ENCODE results near the gene KANK3.

KANK3 gene

GRCh38 chr19:8321067-8321985 lies 21.7 kb downstream of the KANK3 start, which contains the start of the genes NDUFA7 and RPS28:
TSS of gene NDUFA7 (minus strand) at chr19:8321375. CDS start at chr19:8321358, 17 bp downstream.
TSS of gene RPS28 (plus strand) at chr19:8321496. CDS start at chr19:8321531, 35 bp downstream.
- Histone ChIP-seq H2AK5ac (ENCODE audit: low read length, severe bottlenecking) (peak within 1 kb of the TSS; percentile 72), H2BK12ac (ENCODE audit: low read length in 2 of 2) (no peak within 1 kb of the TSS), H3K4me2 (ENCODE audit: low read length, poor library complexity, severe bottlenecking) (peak within 1 kb of the TSS; percentile 60), H3K9ac (ENCODE audit: low read length) (peak within 1 kb of the TSS; percentile 99), H3K36me3 (ENCODE audit: control insufficient read depth in 1 of 2, insufficient read depth in 2 of 2, low read depth in 1 of 2, low read length in 2 of 2) (peaks cover 28% of the 10 kb centered on the region in 2 experiments), H3K14ac (ENCODE audit: low read length in 2 of 2) (peak within 1 kb of the TSS; percentile 28 to 80), H3K18ac (ENCODE audit: low read depth in 1 of 2, low read length in 2 of 2) (peak within 1 kb of the TSS; percentile 75 to 76), H4K91ac (ENCODE audit: low read length) (peak within 1 kb of the TSS; percentile 29), H4K8ac (ENCODE audit: low read length) (peak within 1 kb of the TSS; percentile 93), H3K79me1 (replicated peaks; ENCODE audit: low read length, poor library complexity, severe bottlenecking) (peaks cover 14% of the 10 kb centered on the region), H3K23ac (ENCODE audit: low read length in 2 of 2) (no peak within 1 kb of the TSS), H3K27ac (ENCODE audit: low read length, poor library complexity, severe bottlenecking) (peak within 1 kb of the TSS; percentile 54), H3K27me3 (ENCODE audit: control insufficient read depth in 1 of 2, insufficient read depth in 1 of 2, low read length in 2 of 2) (no peaks in the 10 kb centered on the region), H3K4me3 (ENCODE audit: insufficient read depth in 1 of 2, low read depth in 1 of 2, low read length in 2 of 2) (peak within 1 kb of the TSS; percentile 76 to 98), H2BK120ac (ENCODE audit: low read depth, low read length) (no peak within 1 kb of the TSS), H2BK5ac (ENCODE audit: low read depth, low read length, poor library complexity, severe bottlenecking) (peak within 1 kb of the TSS; percentile 22), H3K4ac (ENCODE audit: low read depth in 1 of 2, low read length in 2 of 2) (peak within 1 kb of the TSS; percentile 37 to 77), H3K9me3 (ENCODE audit: control insufficient read depth, low read length) (no peaks in the 10 kb centered on the region), H3K4me1 (ENCODE audit: control insufficient read depth, insufficient read depth, low read depth, low read length) (peaks cover 18% of the 10 kb centered on the region), H2BK15ac (ENCODE audit: low read depth, poor library complexity, severe bottlenecking) (no peak within 1 kb of the TSS), H2AFZ (ENCODE audit: low read depth, low read length) (peak within 1 kb of the TSS; percentile 6)
- under 1% methylated on average over 70 of the region's 72 CpGs for WGBS
- DNase-seq = peak; percentile 95

GRCh38 chr19:8320564-8321066 lies 22.4 kb downstream of the KANK3 start:
- Histone ChIP-seq H2AFZ (ENCODE audit: low read depth, low read length) (peak overlapping the region; percentile 6), H3K23ac (ENCODE audit: low read length in 2 of 2) (no peak overlapping the region), H4K8ac (ENCODE audit: low read length) (peak overlapping the region; percentile 93), H2BK5ac (ENCODE audit: low read depth, low read length, poor library complexity, severe bottlenecking) (peak overlapping the region; percentile 22), H3K79me1 (replicated peaks; ENCODE audit: low read length, poor library complexity, severe bottlenecking) (peaks cover 16% of the 10 kb centered on the region), H3K14ac (ENCODE audit: low read length in 2 of 2) (peak overlapping the region in 1 of 2 experiments; percentile 80), H2AK5ac (ENCODE audit: low read length, severe bottlenecking) (peak overlapping the region; percentile 72), H3K18ac (ENCODE audit: low read depth in 1 of 2, low read length in 2 of 2) (peak overlapping the region; percentile 52 to 75), H3K4ac (ENCODE audit: low read depth in 1 of 2, low read length in 2 of 2) (peak overlapping the region; percentile 10 to 34), H3K9me3 (ENCODE audit: control insufficient read depth, low read length) (no peaks in the 10 kb centered on the region), H4K91ac (ENCODE audit: low read length) (peak overlapping the region; percentile 29), H3K4me1 (ENCODE audit: control insufficient read depth, insufficient read depth, low read depth, low read length) (peaks cover 18% of the 10 kb centered on the region), H3K27me3 (ENCODE audit: control insufficient read depth in 1 of 2, insufficient read depth in 1 of 2, low read length in 2 of 2) (no peaks in the 10 kb centered on the region), H2BK15ac (ENCODE audit: low read depth, poor library complexity, severe bottlenecking) (no peak overlapping the region), H3K36me3 (ENCODE audit: control insufficient read depth in 1 of 2, insufficient read depth in 2 of 2, low read depth in 1 of 2, low read length in 2 of 2) (peaks cover 33 to 36% of the 10 kb centered on the region in 2 experiments), H3K27ac (ENCODE audit: low read length, poor library complexity, severe bottlenecking) (peak overlapping the region; percentile 54), H2BK12ac (ENCODE audit: low read length in 2 of 2) (no peak overlapping the region), H2BK120ac (ENCODE audit: low read depth, low read length) (no peak overlapping the region), H3K4me2 (ENCODE audit: low read length, poor library complexity, severe bottlenecking) (peak overlapping the region; percentile 60), H3K4me3 (ENCODE audit: insufficient read depth in 1 of 2, low read depth in 1 of 2, low read length in 2 of 2) (peak overlapping the region; percentile 75 to 98), H3K9ac (ENCODE audit: low read length) (peak overlapping the region; percentile 99)
- DNase-seq = peak; percentile 37
- WGBS = 9% methylated on average over 16 of the region's 16 CpGs

DNA sequence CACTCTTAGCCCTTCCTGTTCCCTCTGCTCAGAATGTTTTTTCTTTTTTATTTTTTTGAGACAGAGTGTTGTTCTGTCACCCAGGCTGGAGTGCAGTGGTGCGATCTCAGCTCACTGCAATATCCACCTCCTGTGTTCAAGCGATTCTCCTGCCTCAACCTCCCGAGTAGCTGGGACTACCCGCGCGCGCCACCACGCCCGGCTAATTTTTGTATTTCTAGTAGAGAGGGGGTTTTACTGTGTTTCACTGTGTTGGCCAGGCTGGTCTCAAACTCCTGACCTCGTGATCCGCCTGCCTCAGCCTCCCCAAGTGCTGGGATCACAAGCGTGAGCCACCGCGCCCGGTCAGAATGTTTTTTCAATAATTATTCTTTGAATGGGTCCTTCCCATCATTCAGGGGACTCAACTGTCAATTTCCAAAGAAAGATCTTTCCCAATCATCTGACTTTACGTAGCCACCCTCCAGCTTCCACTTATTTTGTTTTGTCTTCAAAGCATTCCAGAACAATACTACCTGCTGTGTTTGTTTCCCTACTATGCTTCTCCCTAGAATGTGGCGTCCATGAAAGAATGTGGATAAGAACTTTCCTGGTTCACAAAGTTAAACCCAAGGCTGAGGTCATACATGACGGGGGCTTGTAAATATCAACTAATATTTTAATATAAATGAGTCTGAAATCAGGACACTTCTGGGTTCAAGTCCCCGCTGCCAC lies 23.1 kb downstream of the KANK3 start:
- WGBS = 88% methylated on average over 16 of the region's 19 CpGs
- Histone ChIP-seq H2BK5ac (ENCODE audit: low read depth, low read length, poor library complexity, severe bottlenecking) (no peak overlapping the region), H3K36me3 (ENCODE audit: control insufficient read depth in 1 of 2, insufficient read depth in 2 of 2, low read depth in 1 of 2, low read length in 2 of 2) (peaks cover 37 to 42% of the 10 kb centered on the region in 2 experiments), H3K18ac (ENCODE audit: low read depth in 1 of 2, low read length in 2 of 2) (no peak overlapping the region), H3K23ac (ENCODE audit: low read length in 2 of 2) (no peak overlapping the region), H2BK15ac (ENCODE audit: low read depth, poor library complexity, severe bottlenecking) (no peak overlapping the region), H3K27me3 (ENCODE audit: control insufficient read depth in 1 of 2, insufficient read depth in 1 of 2, low read length in 2 of 2) (no peaks in the 10 kb centered on the region), H4K91ac (ENCODE audit: low read length) (no peak overlapping the region), H3K4me2 (ENCODE audit: low read length, poor library complexity, severe bottlenecking) (peak overlapping the region; percentile 60), H3K9ac (ENCODE audit: low read length) (peak overlapping the region; percentile 99), H2AFZ (ENCODE audit: low read depth, low read length) (no peak overlapping the region), H3K4me1 (ENCODE audit: control insufficient read depth, insufficient read depth, low read depth, low read length) (peaks cover 18% of the 10 kb centered on the region), H3K9me3 (ENCODE audit: control insufficient read depth, low read length) (no peaks in the 10 kb centered on the region), H3K4me3 (ENCODE audit: insufficient read depth in 1 of 2, low read depth in 1 of 2, low read length in 2 of 2) (peak overlapping the region in 1 of 2 experiments; percentile 98), H2BK12ac (ENCODE audit: low read length in 2 of 2) (no peak overlapping the region), H3K4ac (ENCODE audit: low read depth in 1 of 2, low read length in 2 of 2) (no peak overlapping the region), H3K79me1 (replicated peaks; ENCODE audit: low read length, poor library complexity, severe bottlenecking) (peaks cover 16% of the 10 kb centered on the region), H2AK5ac (ENCODE audit: low read length, severe bottlenecking) (no peak overlapping the region), H4K8ac (ENCODE audit: low read length) (no peak overlapping the region), H2BK120ac (ENCODE audit: low read depth, low read length) (no peak overlapping the region), H3K14ac (ENCODE audit: low read length in 2 of 2) (no peak overlapping the region), H3K27ac (ENCODE audit: low read length, poor library complexity, severe bottlenecking) (no peak overlapping the region)
- DNase-seq = no peak

All from mesenchymal stem cell (in vitro differentiated cells and primary cell).